HG03442 (cell line): ENCODE results near the gene KIF5C.
A peak's percentile ranks its signal among the peaks of the same experiment; 100 is the strongest.

Source experiments
- ATAC-seq: cut with Tn5 transposase; IDR thresholded peaks from one replicate; pipeline ENCODE4 v1.9.1; 2021; ENCODE audit warnings: mild to moderate bottlenecking, moderate library complexity; ENCODE audit not compliant: unreplicated experiment

Gene KIF5C

DNA sequence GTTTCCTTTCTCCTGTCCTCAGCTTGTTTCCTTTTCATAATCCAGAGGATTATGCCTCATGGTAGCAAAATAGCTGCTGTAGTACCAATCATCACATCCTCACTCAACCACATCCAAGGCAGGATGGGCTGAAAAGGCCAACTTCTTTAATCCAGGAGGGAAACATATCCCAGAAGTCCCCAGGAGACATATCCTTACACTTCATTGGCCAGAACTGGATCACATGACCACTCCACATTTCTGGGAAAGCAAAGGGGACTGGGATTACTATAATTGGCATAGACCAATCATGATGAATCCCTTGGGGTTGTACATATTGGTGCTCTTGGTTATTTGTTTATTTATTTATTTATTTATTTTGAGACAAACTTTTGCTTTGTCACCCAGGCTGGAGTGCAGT, 109.4 kb downstream of the KIF5C start:
- ATAC-seq: no peak

DNA sequence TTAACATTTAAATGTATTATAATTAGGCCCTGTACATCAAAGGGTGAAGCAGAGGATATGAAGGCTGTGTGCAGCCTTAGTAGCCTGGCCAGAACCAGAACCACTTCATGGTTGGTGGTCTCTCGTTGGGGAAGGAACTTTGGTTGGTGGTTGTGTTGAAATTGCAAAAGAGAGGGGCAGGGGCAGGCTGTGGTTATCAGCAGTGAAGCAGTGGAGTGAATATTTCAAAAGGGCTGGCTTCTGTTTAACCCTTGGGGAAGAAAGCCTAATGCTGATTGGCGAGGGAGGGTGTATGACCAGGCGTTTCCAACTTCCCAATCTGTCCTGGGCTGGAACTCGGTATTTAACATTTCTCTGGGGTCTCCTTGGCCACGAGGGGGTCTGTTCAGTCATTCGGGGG, 112.3 kb downstream of the KIF5C start:
- no peak for ATAC-seq

DNA sequence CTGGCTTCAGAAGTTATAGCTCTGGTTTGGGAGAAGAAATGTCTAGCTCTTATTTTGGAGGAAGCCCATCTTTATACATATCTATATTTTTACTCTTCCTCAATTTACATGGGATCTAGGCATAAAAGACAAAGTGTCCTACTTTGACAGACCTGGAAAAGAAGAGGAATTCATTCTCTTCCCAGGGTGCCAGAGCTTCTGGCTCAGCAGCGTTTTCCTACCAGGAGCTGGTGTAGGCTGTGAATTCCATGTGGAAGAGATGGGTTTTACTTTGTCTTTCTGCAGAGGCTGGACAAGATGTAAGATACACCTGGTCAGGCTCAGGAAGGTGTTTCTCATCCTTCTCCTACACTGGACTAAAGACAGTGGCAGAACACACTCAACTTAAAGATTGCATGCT, 113.3 kb downstream of the KIF5C start:
- no peak for ATAC-seq

DNA sequence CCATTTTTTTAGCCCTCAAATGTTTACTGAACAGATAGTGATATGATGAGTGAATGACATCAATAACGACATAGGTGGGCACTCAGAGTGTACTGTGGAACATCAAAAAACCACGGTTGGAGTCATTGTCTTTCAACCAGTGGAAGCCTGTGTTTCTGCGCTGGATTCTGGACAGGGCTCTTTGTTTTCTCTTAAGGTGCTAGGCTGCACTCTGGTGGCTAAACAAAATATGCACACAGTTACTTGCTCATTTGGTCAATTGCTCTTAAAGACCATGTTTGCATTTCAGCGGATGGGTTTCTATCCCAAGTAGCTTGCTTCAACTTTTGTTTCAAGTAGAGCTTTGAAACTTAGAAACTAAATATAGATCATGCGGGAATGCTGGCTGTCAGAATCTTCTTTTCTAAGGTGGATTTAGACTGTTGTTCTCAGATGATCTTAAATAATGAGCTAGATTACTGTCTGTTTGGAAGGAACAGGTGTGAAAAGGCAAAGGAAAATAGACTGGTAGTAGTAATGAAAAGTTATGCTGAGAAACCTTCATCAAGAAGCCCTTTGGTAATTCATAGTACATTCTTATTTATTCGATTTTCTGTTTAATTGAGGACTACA, 115.0 kb downstream of the KIF5C start:
- ATAC-seq: peak; percentile 96

DNA sequence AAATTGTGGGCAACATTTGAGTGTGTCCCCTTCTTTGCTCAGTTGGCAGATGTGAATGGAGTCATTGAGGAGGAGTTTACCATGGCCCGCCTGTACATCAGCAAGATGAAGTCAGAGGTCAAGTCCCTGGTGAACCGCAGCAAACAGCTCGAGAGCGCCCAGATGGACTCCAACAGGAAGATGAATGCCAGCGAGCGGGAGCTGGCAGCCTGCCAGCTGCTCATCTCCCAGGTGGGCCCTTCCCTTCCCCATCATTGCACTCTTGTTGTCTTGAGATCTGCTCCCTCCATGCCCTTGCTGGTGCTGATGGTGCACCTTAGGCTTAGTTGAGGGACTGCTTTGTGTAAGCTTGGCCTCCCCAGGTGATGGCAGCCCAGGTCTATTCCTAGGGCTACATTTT, 115.9 kb downstream of the KIF5C start:
- ATAC-seq: no peak

DNA sequence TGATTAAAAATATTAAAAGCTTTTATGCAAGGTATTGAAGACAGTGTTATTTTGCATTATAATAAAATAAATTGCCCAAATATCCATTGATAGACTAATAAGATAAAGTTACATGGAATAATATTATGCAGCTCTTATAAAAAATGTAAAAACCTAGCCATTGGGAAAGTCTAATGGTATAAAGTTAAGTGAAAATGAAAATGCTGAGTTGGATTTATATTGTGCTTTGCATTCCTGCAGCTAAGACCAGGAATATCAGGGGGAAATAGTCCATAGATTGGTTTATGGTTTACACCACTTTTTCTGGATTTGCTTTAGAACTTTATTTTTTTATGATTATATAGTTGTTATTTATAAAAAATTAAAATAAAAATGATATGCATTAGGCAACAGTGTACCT, 117.4 kb downstream of the KIF5C start:
- ATAC-seq: no peak

DNA sequence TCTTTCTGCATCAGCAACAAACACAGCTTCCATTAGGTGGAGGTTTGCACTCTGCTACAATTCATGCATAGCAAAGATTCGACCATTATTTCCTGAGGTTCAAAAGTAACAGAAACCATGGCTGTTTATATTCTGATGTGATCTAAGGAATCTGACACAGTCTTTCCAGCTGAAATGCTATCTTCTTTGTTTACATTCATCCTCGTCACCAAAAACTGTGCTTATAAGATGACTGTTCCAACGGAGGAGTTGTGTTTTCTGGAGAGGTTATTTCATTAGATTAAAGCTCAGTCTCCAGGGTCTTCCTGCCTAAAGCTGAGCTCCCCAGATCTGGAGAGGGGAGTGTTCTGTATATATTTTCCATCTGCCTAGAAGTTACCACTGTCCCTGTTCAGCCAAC, 118.3 kb downstream of the KIF5C start:
- no peak for ATAC-seq

DNA sequence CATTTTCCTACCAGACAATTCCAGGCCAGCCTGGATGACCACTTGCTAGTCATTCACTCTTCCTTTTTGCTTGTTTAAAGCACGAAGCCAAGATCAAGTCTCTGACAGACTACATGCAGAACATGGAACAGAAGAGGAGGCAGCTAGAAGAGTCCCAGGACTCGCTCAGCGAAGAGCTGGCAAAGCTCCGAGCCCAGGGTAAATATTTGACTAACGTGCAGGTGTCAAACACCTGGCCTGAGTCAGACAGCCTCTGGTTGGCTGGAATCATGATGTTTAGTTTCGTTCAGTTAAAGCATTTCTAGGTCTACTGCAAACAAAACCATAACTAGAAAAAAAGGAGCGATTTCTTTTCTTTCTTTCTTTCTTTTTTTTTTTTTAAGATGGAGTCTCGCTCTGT, 119.3 kb downstream of the KIF5C start:
- no peak for ATAC-seq

DNA sequence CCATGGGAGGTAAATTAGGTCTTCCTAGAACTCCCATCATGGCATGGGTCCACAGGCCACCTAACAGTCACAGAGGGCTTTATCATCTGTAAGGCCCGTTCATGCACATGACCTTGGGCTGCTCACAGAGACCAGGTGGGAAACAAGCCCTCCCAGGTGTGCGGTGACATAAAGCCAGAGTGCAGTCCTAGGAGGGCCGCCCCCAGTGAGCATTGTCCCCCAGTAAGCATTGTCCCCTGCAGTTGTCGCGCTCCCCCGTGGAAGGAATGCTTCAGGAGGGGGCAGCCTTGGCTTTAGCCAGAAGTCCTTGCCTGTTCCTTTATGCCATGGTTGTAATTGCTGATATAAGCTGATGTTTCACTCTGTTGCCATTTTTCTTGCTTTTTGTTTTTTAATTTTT, 121.8 kb downstream of the KIF5C start:
- no peak for ATAC-seq

DNA sequence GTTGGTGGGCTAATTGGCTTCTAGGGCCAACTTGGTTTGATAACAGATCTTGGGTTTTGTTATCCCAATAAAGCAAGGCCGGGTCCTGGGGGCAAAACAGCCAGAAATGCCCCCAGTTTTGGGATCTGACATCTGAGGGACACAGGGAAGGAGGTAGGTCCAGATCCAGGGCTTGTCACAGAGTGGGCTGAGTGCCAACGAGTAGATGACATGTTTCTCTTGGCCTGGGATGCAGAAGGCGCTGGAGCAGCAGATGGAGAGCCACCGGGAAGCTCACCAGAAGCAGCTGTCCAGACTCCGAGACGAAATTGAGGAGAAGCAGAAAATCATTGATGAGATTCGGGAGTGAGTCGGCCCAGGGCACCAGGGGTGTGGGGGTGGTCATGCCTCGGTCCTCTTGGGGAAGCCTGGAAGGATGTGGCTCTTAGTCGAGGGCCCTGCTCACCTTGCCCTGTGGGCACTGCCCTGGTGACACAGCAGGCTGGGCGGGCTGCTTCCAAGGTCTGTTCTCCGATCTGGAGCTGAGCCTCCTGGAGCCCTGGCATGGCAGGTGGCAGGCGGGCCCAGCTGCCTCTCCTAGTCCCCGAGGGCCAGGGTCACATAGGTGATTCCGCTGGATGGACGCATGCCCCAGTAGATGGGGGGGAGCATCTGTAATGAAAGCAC, 123.3 kb downstream of the KIF5C start:
- ATAC-seq: no peak

DNA sequence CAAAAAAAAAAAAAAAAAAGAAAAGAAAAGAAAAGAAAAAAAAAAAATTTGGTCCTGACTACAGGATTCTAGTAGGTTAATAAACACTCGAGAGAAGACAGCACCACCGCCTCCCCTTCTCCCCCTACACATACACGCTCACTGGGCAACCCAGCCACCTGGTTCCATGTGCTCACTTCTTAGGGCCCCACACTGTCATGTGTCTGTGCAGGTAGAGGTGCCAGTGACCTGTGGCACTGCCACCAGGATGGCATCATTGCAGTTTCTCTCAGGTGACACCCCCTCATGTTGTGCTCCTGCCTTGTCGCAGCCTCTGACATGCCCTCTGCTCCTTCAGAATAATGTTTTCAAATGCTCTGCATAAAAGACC, 123.8 kb downstream of the KIF5C start:
- no peak for ATAC-seq

DNA sequence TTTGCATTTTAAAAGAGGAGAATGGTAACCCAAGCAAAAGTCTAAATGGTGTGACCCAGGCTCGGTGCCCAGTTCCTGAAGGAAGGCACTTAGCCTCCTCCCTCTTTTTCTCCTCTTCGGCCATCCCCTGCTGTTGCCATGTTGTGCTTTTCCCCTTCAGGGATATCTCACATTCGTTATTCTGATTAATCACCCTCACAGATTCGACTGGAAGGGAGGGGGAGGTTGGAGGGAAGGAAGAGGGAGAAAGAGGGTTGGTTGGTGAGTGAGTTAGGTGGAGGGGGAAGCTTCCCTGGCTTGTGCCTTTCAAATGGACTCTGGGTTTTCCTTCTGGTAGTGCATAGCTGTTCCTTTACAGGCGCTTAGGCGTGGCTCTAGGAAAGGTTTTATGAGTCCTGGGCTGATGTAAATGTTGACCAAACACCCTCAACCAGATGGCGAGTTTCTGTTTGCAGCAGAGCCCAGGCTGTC, 124.5 kb downstream of the KIF5C start:
- ATAC-seq: no peak

DNA sequence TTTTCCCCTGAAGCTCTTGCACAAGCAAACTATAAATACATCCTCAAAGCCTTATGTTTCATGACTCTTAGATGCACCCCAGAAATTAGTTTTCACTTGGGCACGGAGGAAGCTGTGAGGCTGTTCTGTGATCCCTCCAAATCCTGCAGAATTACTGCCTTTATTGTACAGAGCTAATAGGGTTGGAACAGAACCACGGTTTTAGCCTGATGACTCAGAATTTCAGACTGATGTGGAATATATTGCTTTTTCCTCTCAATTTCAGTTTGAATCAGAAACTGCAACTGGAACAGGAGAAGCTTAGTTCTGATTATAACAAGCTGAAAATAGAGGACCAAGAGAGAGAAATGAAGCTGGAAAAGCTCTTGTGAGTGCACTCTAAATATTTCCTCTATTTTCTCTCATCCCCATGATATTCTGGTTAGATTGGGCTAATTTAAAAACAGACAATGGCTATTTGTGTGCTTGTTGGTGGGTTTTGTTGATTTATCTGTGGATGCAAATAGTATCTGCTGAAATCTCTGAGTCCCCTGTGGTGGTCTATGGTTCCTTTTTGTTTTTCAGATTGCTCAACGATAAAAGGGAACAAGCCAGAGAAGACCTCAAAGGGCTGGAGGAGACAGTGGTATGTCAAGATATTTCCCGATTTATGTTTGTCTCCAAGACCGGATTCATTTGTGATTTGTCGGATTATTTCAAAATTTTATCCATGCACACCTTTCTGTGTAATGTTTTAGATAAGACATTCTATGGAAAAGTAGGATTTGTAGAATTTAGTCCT, 125.3 kb downstream of the KIF5C start:
- no peak for ATAC-seq

DNA sequence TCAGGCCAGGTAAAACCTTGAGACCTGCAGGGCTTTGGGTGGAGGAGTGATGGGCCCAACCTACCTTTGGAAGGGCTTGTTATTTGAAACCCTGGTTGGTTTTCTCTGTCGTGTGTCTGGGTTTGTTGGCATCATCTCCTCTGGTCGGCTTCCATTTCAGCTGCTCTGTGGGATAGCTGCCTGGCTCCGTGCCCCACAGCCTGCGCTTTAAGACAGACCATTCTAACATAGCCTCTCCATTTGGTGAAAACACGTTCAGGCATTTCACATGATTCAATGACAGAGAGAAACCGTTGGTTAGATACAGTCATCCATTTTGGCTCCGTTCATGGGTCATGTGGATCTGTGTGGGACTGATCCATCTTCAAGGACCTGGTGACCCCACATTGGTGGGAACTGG, 126.5 kb downstream of the KIF5C start:
- ATAC-seq: no peak

DNA sequence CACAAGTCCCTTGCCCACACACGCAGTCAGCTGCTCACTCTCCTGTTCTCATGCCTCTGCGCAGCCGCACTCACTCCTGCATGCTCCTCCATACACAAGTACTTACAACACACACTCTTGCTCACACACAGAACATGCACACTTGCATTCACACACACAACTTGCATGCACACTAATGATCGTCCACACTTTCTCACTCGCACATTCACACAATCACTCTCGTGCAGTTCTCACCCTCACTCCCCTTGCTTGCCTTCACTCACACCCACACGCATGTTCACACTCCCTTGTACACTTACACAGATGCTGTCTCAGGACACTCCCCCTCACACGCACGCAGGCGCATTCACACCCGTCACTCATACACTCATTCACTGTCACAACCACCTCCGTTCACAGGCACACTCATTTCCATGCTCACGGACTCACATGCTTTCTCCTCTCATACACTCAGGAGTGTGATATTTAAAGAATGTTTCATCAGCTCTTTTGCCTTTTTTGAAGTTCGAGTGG, 127.4 kb downstream of the KIF5C start:
- ATAC-seq: no peak

DNA sequence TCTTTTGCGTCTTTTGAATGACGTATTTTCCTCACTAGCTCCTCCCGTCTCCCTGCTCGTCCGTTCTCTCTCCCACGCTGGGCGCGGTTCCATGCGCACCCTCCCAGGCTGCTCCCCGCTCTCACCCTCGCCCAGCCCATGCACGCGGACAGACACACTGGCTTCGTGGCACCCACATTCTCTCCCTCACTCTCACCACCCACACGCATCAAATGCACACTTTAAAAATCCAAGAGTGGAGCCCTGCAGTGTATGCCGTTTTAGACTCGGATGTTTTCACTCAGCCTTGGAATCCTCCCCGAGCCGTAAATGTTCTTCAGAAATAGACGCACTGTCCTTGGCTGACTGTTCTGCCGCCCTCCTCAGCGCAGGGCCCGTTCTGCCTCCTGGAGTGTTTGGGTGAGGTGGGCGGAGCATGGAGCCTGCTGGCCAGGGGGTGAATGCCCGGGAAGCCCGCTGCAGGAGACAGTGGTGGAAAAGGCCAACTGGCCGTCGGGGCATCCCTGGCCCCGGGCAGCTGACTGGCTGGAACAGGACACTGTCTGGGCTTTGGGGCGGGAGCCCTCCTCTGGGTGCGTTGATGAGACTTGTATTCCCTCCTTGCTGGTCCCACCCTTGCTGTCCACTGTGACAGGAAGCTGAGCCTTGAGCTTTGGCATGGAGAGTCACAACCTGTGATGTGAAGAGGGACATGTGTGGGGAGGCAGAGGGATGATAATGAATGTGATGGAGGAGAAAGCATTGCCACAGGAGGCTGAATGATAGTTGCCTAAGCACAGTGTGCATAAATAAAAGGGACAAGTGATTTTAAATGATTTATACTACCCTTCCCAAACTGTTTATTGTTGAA, 128.1 kb downstream of the KIF5C start:
- no peak for ATAC-seq

DNA sequence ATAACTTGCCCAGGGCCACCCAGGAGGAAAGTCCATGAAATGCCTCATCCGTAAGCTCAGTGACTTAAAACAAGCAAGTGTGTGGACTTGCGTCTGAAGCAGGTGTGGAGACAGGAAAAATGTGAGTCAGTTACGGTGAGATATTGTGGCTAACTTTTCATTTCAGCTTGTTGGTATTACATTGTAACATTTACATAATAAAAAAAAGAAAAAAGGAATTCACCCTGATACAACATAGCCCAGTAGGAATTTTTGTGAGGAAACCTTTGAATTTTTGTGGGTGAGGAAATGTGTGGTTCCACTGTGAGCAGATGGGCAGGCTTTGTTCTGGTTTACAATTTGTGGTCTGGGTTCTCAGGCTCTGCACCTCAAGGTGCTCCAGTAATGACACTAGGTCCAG, 129.8 kb downstream of the KIF5C start:
- no peak for ATAC-seq

DNA sequence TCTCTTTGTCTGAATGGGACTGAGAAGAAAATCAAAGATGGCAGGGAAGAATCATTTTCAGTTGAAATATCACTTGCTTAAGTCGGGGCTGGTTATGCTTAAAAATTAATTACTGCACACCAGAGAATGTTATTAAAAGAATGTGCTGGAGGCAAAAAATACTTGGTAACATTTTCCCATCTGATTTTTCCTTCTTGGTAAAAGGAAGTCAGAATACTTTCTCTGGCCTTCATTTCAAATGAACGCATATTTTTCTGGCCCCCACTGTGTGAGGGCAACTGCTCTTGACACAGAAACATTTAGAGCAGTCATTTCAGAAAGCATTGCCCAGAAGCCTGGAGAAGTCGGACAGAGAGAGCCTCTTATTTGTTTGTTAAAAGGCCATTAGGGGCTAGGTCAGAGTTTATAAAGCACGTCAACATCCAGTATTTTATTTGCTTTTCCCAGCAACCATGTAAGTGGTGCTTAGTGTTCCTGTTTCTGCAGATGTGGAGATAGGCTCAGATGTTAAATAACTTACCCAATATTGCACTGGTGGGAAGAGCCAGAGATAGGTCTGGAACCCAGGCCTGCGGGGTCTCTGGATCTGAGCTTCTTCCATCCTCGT, 130.5 kb downstream of the KIF5C start:
- ATAC-seq: no peak

DNA sequence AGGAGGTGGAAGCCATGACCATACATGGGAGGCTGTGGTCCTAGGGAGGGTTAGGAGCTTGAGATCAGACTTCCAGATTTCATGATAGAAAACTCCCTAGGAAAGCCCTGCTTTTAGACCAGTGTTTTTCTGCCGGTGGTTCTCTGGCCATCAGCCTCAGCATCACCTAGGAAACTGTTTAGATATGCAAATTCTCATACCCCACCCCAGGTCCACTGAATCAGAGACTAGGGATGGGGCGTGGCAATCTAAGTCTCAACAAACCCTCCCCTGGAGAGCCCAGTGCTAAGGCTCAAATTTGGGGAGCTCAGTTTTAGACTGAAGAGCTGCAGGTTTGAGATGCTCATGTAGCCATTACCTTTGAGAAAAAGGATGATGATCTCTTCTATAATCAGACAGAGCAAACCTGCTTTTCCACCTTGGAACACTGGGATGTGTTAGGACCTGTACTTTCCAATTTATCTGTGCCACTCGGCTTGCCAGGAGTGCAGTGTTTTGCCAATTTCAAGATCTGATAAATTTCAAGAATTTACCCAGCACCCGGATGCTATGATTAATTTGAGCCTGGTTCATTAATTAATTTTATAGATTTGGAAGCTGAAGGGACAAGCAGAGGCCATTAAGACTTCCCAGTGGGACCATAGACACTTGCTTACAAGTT, 132.0 kb downstream of the KIF5C start:
- ATAC-seq: no peak

DNA sequence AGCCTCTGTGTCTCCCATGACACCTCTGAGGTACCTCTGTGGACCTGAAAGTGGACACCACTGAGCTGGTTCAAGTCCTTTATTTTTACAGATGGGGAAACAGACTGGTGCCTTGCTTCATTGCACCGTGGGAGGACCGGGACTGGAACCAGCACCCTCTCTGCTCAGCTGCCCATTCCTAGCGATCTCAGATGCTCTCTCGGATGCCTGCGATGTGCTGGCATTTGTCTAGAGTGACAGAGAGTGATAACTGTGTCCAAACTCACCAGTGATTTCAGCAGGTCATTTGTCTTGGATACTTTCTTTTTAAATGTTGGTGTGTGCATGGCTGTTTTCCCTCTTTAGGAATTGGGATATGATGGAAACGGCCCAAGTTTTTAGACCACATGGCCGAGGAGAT, 133.4 kb downstream of the KIF5C start:
- no peak for ATAC-seq
